ENCODE results near the gene BMERB1. TPM values are rescaled to one million over a fixed set of nuclear protein-coding genes. Genes with fewer than 3 reads are reported as not detected.

Gene BMERB1
- total and polyA plus RNA-seq, 9 of the 15 experiments (the other 6 are each of a cell fraction or from before 2014, with no cell fraction given) = 0.29 to 2.9 (median 0.94) TPM

GRCh38 chr16:15451098-15451731 is 16.8 kb downstream of the BMERB1 start:
- DNase-seq (ENCODE audit: extremely low read depth in 1 of 4, low spot score in 3 of 4) (no peak), FAIRE-seq (no peak), ATAC-seq (no peak)
- Histone ChIP-seq H3K9ac (ENCODE audit: insufficient read depth in 1 of 2, low read depth in 2 of 2, low read length in 2 of 2) (no peak overlapping the region), H3K4me3 (no peak overlapping the region), H3K9me1 (ENCODE audit: control insufficient read depth, insufficient read depth, low read length) (no peaks in the 10 kb centered on the region), H3K79me2 (ENCODE audit: control insufficient read depth, insufficient read depth, low read length) (no peaks in the 10 kb centered on the region), H4K20me1 (replicated peaks; ENCODE audit: control insufficient read depth, insufficient read depth, low read length) (no peaks in the 10 kb centered on the region), H3K36me3 (ENCODE audit: control insufficient read depth, insufficient read depth, low read length) (no peaks in the 10 kb centered on the region), H3K9me3 (replicated peaks; ENCODE audit: control insufficient read depth, insufficient read depth, low read depth, low read length) (no peaks in the 10 kb centered on the region), H3K27ac (ENCODE audit: extremely low read depth, low read depth, low read length) (no peak overlapping the region), H2AFZ (ENCODE audit: low read depth, low read length) (no peak overlapping the region), H3K27me3 (ENCODE audit: control insufficient read depth in 2 of 2, insufficient read depth in 2 of 2, low read length in 2 of 2) (peaks cover 8 to 11% of the 10 kb centered on the region in 2 experiments; a peak in 3 of 5 replicates), H3K4me1 (replicated peaks in 1 of 2; ENCODE audit: control insufficient read depth in 2 of 2, insufficient read depth in 2 of 2, low read length in 2 of 2) (peaks cover 0 to 3% of the 10 kb centered on the region in 2 experiments; a peak in 1 of 5 replicates), H3K4me2 (ENCODE audit: insufficient read depth, low read length) (no peak overlapping the region)
- ChIA-PET POLR2A (interaction anchor here (1.2 kb wide), 1 partner anchor 99 kb away, joined by 3 read pairs; no protein-coding TSS in a partner anchor), CTCF (ENCODE audit: low intra/inter-chr PET ratio) (no interaction called here)
- intact Hi-C loops (cut with micrococcal nuclease) (no loop called here), in situ Hi-C loops (cut with MboI) (no loop called here)
- no TSS peak for BruUV-seq (replicated peaks)
- WGBS (ENCODE audit: insufficient coverage, low coverage, missing lambda C conversion rate) = 1% methylated on average over 10 of the region's 10 CpGs
- TF ChIP-seq SRSF9 (IDR thresholded peaks at IDR 0.05; ENCODE audit: borderline replicate concordance, low read depth, low read length) (no peak), RCOR1 (IDR thresholded peaks at IDR 0.05; ENCODE audit: borderline replicate concordance in 1 of 2, low read depth in 2 of 2, low read length in 2 of 2) (no peak), THRAP3 (IDR thresholded peaks at IDR 0.05; ENCODE audit: borderline replicate concordance) (no peak), YBX1 (IDR thresholded peaks at IDR 0.05) (no peak), ZNF696 (CRISPR knock-in tag; conservative IDR thresholded peaks at IDR 0.05) (no peak), ZNF445 (CRISPR knock-in tag; IDR thresholded peaks at IDR 0.05; ENCODE audit: low read depth) (no peak), SRSF1 (IDR thresholded peaks at IDR 0.05; ENCODE audit: low read depth, low read length) (no peak), ZNF507 (tag; conservative IDR thresholded peaks at IDR 0.05) (no peak), REST (IDR thresholded peaks at IDR 0.05; ENCODE audit: borderline replicate concordance) (no peak), REST (CRISPR knock-in tag; IDR thresholded peaks at IDR 0.05; ENCODE audit: low read depth) (no peak), ZNF778 (CRISPR knock-in tag; IDR thresholded peaks at IDR 0.05) (no peak), NCOA4 (IDR thresholded peaks at IDR 0.05; ENCODE audit: partially characterized antibody) (no peak), TAL1 (IDR thresholded peaks at IDR 0.05) (no peak), PHB2 (IDR thresholded peaks at IDR 0.05; ENCODE audit: low read depth) (no peak), ZBTB2 (IDR thresholded peaks at IDR 0.05) (no peak)

Measured in K562 (cell line).